HG03097 (cell line): ENCODE results near the gene AGBL4.
"Not testable (repeated sequence)": the region's sequence is repeated elsewhere in the genome, so short reads cannot be mapped to it uniquely, and the experiment has no call there.

Source experiments
- ATAC-seq: cut with Tn5 transposase; IDR thresholded peaks from one replicate; pipeline ENCODE4 v1.9.1; 2021; ENCODE audit not compliant: unreplicated experiment, low FRiP score

Gene AGBL4

GRCh38 chr1:50023292-50024159, at the start of gene AGBL4:
Gene AGBL4, minus strand, starts transcription at chr1:50023954.
- no peak for ATAC-seq

DNA sequence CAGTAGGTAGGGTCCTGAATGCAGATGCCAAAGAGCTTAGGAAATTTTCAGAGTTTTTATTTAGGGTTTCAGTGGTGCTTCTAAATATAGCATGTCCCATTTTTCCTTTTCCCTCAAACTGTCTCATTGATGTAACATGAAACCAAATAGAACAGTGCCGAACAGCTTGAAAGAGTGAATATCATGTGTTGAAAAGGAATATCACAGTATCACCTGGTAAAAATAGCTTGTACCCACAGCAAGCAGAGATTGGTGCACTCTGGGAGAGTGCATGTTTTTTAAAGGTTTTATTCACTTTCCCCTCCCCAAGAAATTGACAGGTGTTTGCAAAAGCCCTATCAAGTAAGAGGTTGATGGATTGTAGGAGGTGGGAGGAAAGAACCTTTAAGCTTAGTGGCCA, 43.1 kb upstream of the AGBL4 start:
- no peak for ATAC-seq

- no peak for ATAC-seq
Measured at GRCh38 chr1:50060279-50060678, 36.5 kb upstream of the AGBL4 start.

- ATAC-seq, result no peak
Measured at GRCh38 chr1:50048791-50049190, 25.0 kb upstream of the AGBL4 start.

DNA sequence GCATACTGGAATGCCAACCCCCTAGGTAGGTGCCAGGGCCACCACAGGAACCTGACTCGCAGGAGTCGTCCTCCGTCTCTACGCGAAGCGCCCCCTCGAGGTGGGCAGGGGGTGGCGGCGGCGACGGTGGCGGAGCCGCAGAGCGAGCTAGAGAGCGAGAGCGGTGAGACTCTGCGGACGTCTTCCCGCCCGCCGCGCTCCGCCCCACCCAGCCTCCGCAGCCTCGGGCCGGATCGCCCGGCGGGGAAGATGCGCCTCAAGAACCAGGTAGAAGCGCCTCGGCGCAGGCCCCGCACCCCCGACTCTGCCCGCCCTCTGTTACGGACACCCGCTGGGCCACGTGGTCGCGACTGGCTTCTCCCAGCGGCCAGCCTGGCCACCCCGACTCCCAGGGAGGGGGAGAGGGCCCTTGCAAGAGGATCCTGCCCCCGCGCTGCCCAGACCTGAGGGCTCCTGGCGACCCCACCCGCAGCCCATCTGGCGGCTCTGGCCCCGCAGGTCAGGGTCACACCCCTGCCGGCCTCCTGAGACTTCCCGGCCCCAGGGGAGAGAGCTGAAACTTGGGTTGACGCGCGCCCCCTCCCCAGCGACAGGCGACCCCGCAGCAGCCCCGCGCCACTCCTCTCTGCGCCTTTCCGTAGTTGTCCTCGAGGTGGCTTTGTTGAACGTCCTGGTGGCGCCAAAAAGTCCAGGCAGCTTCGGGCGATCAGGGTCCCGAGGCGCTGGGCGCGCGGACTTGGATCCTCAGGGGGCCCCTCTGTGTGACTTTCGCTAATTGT, 24.4 kb upstream of the AGBL4 start:
- ATAC-seq, result no peak

DNA sequence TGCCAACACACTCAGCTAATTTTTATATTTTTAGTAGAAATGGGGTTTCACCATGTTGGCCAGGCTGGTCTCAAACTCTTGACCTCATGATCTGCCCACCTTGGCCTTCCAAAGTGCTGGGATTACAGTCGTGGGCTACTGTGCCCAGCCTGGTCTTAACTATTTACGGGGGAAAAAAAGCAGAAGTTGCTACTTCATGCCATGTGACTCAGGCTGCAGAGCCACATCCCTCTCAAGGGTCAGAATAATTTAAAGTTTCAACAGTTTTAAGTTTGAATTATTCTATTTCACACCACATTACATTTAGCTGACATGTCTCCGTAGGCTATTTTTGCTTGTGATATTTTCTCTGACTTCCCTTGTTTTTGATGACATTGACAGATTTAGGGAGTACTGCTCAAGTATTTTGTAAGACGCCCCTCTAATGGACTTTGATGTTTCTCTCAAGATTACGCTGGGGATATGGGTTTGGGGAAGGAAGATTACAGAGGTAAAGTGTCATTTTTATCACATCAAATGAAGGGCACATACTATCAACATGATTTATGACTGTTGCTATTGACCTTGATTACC, 14.6 kb upstream of the AGBL4 start:
- ATAC-seq, result no peak

- ATAC-seq, result no peak
Measured at GRCh38 chr1:50027794-50028193, 4.0 kb upstream of the AGBL4 start.

DNA sequence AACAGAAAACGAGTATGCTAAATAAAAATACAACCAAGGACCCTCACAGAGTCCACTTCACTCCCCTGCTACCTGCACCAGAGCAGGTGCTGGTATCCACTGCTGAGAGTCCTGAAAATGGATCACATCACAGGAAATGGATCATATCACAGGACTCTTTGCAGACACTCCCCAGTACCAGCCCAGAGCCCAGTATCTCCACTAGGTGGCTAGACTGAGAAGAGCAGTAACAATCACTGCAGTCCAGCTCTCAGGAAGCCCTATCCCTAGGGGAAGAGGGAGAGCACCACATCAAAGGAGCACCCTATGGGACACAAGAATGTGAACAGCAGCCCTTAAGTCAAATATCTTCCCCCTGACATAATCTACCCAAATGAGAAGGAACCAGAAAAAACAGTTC, 28.0 kb downstream of the AGBL4 start:
- ATAC-seq, result no peak

- ATAC-seq, result no peak
Measured at GRCh38 chr1:49971088-49971487, 52.7 kb downstream of the AGBL4 start.

DNA sequence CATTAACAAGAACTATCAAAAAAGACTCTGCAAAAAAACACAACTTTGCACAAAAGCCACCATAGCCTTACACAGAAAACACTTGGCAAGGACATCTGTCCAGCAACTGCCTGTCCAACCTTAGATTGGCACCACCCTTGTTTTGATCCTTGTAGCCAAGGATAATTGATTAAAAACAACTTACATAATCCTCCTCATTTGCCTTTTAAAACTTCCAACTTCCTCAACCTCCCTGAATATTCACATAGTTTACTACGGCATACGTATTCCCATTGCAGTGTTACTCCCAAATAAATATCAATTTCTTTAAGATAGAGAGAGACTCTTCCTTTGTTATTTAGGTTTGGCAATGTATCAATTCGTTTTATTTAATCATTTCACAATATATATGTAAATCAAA, 72.4 kb downstream of the AGBL4 start:
- ATAC-seq, result no peak

DNA sequence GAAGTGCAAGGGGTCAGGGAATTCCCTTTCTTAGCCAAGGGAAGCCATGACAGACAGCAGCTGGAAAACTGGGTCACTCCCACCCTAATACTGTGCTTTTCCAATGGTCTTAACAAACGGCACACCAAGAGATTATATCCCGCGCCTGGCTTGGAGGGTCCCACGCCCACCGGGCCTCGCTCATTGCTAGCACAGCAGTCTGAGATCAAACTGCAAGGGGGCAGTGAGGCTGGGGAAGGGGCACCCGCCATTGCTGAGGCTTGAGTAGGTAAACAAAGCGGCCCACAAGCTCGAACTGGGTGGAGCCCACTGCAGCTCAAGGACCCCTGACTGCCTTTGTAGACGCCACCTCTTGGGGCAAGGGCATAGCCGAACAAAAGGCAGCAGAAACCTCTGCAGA, 108.5 kb downstream of the AGBL4 start:
- ATAC-seq, result not testable (repeated sequence)

DNA sequence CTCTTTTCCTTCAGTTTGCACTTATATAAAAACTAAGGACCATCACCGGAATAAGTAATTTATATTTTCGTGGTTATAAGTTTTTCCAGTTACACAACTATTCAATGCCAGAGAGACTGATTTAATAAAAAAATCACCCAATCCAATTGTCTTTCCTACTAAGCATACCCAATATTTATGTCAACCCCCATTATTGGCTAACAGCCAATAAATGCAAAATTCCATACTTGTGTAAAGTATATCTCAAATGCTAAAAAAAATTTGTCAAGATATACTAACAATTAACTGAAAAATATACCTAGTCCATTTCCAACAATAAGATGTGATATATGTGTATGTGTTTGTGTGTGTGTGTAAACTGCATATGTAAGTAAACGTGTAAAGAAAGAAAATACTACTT, 117.4 kb downstream of the AGBL4 start:
- ATAC-seq, result no peak

GRCh38 chr1:49864581-49864980, 159.2 kb downstream of the AGBL4 start:
- ATAC-seq, result no peak

GRCh38 chr1:49854741-49855140, 169.0 kb downstream of the AGBL4 start:
- no peak for ATAC-seq

DNA sequence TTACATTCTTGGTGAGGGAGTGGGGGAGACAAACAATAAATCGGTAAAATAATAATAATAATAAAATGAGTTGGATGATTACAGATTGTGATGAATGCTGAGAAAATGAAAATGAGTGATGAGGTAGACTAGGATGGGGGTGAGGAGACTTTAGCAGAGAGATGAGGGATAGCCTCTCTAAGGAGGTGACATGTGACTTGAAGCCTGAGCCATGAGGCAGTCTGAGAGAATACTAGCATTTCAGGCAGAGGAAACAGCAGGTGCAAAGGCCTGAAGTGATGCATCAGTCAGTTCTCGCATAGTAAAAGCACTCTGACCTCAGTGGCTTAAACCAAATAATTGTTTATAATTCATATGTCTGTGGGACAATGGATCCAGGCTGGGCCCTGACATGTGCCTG, 181.2 kb downstream of the AGBL4 start:
- ATAC-seq, result no peak

DNA sequence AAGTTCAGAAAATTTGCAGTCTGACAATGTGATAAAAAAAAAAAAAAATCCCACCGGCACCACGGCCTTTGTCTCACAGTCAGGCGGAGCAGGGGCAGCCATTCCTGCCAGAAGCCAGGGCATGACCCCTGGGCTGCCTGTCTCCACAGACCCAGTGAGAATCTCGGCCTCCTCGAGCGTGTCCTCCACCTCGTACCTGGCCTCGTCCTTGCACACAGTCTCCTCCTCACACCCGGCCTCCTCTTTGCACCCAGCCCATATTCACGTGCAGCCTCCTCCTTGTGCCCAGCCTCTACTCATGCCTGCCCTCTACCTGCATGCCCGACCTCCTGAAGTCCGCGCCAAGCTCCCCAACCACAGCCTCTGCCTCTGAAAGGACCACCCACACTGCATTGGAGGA, 182.0 kb downstream of the AGBL4 start:
- ATAC-seq, result no peak

DNA sequence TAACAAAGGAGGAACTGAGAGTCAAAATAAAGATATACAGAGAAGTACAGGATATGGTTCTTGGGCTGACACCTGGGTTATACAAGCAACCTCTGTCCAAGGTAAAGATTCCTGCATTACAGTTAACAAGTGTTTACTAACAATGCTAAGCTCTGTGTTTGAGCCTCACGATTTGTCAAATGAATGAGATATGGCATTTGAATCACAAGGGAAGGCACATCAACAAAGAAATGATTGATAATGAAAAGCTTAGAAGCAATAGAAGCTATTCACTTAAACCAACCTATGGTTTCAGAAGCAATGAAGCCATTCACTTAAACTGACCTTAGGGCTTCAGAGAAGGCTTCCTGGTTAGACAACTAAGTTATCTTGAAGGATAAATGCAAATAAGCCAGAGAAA, 199.5 kb downstream of the AGBL4 start:
- no peak for ATAC-seq

- ATAC-seq, result no peak
Measured at GRCh38 chr1:49817681-49818080, 206.1 kb downstream of the AGBL4 start.

- not testable (repeated sequence) for ATAC-seq
Measured at GRCh38 chr1:49787013-49787412, 236.7 kb downstream of the AGBL4 start.

DNA sequence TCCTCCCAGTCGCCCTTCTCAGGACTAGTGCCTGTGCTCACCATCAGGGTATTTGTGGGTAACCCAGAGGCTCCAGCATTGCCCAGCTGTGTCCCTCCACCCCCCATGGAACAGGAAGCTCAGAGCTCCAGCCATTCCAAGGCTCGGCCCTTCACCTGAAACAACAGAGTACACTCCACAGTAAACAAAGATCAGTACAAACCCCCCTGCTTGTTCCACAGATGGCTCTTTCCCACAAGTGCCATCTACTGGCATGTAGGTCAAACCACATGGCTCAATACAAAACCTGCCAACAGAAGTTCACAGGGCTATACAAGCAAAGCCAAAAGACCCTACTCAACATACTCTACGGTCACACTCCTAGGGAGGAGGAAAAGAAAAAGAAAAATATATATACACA, 258.7 kb downstream of the AGBL4 start:
- ATAC-seq, result no peak

DNA sequence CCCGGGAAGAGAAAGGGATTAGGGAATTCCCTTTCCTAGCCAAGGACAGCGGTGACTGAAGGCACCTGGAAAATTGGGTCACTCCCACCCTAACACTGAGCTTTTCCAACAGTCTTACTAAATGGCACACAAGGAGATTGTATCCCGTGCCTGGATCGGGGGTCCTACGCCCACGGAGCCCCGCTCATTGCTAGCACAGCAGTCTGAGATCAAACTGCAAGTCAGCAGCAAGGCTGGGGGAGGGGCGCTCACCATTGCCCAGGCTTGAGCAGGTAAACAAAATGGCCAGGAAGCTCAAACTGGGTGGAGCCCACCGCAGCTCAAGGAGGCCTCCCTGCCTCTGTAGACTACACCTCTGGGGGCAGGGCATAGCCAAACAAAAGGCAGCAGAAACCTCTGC, 285.6 kb downstream of the AGBL4 start:
- not testable (repeated sequence) for ATAC-seq

DNA sequence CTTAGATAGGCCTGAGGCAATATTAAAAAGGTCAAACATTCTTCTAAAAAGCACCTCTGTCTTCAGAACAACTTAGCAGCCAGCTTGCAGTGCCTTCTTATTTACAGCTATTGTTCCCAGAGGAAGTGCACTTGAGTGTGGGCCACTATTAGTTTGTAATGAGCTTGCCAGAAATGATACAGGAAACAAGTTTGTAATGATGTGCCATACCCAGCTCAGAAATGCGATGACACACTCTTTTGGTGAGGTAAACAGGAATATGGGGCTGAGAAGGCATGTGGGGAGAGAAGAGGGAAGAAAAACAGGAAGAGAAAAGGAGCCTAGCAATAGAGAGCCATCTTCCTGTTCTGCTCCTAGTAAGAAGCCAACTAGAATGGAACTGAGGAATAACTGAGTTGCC, 295.4 kb downstream of the AGBL4 start:
- ATAC-seq, result no peak
